ENCODE measurements around the gene NUP153.

The NUP153 gene

DNA sequence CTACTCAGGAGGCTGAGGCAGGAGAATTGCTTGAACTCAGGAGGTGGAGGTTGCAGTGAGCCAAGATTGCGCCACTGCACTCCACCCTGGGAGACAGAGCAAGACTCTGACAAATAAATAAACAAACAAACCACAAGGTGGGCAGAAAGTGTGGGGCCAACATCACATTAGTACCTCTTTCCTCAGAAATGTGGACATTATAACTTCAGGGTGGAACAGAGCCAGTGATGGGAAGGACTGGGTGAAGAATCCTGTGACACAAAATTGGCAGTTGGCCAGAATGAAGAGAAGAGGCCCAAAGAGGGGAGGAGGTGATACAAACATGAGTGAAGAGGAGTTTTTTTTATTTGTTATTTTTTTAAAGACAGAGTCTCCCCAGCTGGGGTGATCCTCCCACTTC lies 50.6 kb downstream of the NUP153 start:
- DNase-seq, result peak; percentile 6

DNA sequence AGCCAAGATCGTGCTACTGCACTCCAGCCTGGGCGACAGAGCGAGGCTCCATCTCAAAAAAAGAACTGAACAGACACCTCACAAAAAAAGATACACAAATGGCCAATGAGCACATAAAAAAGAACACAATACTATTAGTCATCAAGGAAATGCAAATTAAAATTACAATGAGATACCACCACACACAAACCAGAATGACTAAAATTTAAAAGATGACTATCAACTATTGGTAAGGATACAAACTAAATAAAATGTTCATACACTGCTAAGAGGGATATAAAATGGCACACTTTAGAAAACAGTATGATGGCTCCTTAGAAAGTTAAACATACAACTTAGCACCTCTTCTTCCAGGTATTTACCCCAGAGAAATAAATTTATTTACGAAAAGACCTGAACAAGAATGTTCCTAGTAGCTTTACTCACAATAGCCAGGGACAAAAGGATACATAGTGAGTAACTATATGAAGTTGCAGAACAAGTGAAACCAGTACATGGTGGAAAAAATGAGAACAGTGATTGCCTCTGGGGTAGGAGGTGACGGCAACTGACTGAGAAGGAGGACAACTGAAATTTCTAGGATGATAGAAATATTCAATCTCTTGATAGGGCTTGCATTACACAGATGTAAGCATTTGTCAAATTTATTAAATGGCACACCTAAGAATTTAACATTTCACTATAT lies 53.4 kb downstream of the NUP153 start:
- DNase-seq, result no peak

DNA sequence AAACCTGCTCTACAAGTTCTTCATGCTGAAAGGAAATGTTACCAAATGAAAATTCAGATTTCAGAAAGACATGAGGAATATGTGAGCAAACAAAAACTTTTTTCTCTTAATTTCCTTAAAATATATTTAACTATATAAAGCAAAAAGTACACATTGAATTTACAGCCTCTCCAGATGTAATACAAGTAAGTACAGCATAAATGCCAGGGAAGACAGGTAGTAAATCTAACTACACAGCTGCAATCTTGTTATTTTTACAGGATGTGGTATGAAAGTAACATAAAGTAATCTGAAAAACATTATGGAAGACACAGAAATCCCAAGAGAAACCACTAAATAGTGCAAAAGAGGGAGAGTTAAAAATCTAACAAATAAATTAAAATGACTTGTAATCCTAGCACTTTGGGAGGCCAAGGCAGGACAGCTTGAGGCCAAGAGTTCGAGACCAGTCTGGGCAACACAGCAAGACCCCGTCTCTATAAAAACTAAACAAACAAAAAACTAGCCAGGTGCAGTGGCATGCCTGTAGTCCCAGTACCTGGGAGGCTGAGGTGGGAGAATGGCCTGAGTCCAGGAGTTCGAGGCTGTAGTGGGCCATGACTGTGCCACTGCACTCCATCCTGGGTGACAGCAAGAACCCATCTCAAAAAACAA lies 55.9 kb downstream of the NUP153 start:
- no peak for DNase-seq

DNA sequence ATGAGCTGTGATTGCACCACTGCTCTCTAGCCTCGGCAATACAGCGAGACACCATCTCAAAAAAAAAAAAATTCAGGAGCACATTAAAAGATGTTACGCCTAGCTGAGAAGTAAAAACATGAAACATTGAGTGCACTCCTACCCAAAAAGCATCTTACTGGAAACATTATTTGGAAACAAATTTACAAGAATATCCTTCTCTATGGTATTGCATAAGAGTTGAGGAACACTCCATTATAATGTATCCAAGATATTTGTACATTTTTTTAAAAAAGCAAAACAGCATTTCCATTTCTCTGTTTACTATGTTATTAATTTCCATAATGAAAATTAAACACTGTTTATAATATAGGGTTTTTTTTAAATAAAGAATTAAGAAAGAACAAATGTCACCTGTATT lies 58.0 kb downstream of the NUP153 start:
- no peak for DNase-seq

DNA sequence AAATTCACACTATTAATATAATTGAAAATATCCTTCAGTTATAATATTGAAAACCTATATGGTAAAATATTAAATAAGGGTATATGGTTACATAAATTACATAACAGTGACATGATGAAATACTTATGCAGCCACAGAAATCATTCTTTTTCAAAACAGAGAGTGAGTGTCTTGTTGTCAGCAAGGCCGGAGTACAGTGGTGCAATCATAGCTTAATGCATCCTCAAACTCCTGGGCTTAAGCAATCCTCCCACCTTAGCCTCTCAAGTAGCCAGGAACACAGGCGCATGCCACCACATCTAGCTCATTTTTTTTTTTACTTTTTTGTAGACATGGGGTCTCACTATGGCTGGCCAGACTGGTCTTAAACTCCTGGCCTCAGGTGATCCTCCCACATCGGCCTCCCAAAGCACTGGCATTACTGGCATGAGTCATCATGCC lies 66.2 kb downstream of the NUP153 start:
- peak; percentile 40 for DNase-seq

DNA sequence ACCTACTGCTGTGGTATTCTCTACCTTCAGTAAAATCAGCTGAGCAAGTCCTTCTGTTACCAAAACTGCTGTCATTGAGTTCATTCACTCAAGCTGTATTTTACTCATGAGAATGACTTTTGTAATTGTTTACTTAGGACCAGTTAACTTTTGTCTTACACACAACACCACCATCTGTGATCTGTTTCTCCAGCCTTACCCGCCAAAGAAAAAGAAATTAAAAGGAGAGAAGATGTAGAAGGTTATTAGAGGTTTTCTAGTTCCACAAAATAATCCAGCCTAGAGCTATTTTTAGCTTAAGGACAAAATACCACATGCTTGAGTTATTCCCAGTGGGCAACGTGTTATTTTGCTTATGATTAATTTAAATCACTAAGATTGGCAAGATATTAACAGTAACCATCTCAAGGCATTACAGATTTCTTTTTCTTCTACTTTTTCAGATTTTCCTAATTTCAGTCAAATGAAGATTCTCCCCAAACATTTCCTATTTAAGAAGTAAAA lies 68.5 kb downstream of the NUP153 start:
- peak; percentile 3 for DNase-seq

DNA sequence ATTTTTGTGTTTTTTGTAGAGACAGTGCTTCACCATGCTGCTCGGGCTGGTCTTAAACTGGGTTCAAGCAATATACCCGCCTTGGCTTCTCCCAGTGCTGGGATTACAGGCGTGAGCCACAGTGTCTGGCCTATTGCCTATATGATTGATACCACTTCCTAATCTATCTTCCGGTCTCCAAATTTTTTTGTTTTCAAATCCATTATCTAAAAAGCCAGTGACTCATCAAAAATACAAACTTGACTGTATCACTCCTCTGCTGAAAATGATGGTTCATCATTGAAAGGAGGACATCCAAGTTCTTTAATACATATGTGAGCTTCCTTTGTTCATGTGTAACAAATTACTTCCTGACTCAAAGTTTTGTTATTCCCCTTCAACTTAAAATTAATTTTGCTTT lies 71.2 kb downstream of the NUP153 start:
- no peak for DNase-seq

DNA sequence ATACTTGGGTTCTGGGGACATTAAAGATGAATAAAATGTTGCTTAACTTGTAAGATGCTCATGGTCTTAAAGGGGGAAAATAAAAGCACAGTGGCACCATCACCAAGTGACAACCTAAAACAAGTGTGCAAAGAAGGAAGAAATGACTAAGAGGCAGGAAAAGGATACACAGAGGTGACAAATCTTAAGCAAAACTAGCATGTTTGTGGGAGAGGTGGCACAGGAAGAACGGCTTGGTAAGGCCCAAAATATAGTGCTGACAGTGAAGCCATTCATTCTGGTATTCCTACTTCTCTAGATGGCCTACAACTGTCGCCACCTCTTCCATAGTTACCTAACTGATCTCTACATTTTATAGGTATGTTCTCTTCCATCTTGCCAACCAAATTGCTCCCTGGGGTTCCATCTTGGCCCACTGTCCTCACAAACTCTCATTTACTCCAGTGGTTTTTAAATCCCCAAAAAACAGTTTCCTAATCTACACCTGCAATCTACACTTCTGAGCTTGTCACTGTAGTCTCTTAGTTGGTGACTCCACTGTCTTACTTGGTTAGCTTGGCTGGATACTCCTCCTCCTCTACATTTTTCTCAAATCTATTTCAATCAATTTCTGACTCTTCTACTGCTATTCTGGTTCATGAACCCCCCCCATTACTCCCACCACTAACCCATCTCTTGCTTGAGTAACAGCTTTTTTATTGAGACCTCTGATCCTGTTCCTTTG lies 73.1 kb downstream of the NUP153 start:
- no peak for DNase-seq

DNA sequence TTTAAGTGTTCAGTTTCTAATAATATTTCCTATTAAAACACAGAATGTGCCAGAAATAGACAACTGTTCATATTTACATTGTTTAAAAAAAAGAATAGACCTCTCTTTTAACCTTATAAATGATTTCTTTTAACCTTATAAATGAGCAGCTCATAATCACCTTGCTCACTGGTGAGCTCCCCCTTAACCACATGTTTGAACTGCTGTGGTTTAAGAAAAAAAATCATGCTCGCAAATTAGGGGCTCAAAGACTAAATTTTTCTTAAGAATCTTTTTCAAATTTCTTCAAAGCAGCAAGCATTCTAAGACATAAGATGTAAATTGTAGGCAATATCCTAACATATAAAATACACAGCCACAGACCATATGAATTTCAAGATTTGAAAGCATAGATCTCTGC lies 73.8 kb downstream of the NUP153 start:
- no peak for DNase-seq

DNA sequence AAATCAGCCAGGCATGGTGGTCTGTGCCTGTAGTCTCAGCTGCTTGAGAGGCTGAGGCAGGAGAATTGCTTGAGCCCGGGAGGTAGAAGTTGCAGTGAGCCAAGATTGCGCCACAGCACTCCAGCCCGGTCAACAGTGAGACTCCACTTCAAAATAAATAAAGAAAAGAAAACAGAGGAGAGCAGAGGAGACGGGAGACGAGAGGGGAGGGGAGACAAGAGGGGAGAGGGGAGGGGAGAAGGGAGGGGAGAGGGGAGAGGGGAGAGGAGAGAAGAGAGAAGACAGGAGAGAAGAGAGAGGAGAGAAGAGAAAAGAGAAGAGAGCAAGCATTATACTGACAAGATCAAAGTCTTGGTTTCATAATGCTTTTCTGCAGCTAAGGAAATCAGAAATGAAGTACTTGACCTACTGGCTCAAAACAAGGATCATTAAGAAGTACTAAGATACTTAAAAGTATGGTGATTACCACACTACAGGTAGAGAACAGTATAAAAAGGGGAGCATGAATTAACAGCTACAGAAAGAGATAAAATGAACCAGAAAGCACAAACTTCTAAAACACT lies 76.1 kb downstream of the NUP153 start:
- DNase-seq, result no peak

DNA sequence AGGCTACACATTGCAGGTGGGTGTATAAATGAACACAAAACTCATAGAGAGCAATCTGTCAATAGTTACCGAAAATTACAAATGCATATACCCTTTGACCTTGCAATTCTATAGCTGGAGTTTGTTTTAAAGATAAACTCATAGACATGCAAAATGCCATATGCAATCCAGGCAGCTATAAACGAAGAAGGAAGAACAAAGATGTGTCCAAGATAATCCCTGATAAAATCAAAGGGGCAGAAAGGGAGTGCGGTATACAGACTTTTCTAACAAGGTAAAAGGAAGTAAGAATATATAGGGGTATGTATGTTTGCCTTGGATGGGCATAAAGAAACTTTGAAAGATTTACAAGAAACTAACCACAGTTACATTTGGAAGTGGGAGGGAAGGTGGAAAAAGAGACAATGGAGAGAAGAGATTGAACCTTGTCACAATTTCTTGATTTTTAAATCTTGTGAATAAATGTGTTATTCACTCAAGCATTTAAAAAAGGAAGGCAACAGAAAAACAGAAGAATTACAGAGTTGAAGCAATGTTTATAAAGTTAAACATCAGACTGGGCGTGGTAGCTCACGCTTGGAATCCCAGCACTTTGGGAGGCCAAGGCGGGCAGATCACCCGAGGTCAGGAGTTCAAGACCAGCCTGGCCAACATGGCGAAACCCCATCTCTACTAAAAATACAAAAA lies 76.8 kb downstream of the NUP153 start:
- DNase-seq, result no peak

DNA sequence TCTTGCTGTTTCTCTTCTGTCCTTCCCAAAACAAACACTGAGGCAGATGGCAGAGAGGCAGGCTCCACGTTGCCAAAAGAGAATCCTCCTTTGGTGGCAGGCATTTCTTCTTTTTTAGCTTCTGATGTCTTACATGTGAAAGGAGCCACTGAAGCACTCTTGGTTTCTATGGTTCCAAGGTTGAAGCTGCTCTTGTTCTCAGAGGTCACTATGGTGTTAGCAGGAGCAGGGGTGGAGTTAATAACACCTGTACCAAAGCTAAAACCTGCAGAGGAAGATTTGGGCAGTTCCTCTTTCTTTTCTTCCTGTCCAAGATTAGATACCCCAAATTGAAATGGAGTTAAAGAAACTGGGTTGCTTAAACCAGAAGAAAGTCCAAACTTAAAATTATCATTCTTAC lies 77.9 kb downstream of the NUP153 start:
- no peak for DNase-seq

DNA sequence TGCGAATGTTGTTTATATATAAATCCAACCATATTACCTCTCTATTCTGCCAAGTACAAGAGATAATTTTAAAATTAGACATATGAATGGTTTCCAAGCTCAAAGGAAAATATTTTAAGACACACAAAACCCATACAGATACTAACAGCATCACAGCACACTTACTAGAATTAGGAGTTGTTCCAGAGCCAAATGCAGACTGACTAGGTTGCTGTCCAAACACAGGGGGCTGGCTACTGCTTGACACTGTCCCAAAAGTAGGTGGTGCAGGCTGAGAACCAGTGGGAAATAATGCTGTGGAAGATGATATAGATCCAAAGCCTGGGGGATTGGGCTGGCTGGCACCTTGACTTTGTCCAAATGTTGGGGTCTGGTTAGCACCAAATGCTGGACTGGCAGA lies 82.3 kb downstream of the NUP153 start:
- no peak for DNase-seq

DNA sequence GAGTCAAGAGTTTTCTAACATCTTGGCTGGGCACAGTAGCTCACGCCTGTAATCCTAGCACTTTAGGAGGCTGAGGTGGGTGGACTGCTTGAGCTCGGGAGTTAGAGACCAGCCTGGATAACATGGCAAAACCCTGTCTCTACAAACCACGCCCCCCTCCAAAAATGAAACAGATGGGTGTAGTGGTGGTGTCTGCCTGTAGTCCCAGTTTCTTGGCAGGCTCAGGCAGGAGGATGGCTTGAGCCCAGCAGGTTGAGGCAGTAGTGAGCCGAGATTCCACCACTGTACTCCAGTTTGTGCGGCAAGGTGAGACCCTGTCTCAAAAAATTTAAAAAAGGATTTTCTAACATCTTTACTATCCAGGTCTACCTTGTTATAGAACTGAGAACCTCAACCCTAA lies 84.6 kb downstream of the NUP153 start:
- no peak for DNase-seq

DNA sequence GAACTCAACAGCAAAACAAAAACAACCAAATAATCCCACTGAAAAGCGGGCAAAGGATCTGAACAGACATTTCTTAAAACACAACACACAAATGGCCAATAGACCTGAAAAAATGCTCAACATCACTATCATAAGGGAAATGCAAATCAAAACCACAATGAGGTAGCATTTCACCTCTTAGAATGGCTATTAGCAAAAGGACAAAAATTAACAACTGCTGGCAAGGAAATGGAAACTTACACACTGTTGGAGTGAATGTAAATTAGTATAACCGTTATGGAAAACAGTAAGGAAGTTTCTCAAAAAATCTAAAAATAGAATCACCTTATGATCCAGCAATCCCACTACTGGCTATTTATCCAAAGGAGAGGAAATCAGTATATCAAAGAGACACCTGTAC lies 85.7 kb downstream of the NUP153 start:
- no peak for DNase-seq

DNA sequence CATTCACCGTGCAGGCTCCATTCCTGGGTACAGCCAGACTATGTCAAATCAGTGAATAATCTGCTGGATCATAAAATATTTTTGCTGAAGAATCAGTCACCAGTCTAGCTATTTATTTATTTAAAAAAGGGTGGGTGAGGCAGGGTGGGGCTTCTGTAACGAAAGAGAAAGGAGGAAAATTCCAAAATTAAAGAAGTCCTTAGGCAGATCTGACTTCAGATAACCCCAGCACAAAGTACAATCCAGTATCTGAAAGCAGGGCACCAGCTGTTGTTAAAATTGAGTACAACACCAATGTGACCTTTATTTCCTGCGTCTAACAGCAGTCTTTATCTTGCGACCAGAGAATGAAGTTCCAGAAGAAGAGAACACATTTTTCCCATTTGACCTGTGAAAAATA lies 90.9 kb downstream of the NUP153 start:
- DNase-seq, result no peak

DNA sequence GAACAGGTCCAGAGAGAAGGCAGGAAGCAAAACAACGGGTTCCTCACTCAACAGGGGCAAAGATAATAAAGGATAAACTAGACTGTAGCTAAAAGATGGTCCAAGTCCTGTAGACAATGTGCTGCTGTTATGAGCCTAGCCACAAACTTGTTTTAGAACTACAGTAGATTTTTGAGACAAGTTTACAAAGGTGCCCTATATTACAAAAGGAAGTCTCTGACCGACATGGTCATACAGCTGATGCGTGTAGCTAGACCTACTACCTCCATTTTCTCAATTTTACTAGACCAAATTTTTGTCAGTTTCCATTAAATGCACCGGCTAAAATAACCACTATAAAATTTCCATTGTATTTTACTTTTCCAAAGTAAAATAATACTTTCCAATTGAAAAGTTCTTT lies 94.7 kb downstream of the NUP153 start:
- no peak for DNase-seq

DNA sequence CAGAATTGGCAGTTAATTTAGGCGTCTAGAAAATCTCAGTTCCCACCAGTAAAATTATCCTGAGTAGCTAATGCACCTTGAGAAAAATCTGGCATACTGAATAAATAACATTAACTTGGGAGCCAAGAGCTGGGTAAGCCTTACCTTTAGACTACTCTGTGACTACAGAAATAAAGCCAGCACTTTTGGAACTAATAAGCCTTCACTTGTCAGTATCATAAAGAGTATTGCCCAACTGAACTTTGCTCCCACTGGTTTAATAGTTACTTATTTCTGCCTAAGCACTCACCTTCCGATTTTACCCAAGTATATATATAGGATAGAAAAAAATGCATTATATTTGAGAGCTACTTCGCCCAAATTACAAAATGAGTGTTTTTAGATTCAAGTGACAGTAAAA lies 95.9 kb downstream of the NUP153 start:
- no peak for DNase-seq

DNA sequence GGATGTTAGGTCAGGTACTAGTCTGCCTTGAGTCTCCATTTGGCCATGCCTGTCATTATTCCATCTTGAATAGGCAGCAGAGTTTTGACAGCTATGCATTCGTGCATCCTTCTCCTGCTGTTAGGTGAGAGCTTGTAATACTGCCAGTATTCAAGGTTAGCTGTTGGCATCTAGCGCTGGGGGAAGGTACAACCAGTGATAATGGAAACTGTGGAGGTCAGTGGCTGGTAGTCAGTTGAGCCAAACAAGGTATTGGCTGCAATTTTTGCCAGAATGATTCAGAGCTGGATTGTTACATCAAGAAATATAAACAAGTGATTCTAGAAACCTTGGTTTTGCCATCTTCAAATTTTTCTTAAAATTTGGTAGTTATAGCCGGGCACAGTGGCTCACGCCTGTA lies 100.1 kb downstream of the NUP153 start:
- DNase-seq, result no peak

DNA sequence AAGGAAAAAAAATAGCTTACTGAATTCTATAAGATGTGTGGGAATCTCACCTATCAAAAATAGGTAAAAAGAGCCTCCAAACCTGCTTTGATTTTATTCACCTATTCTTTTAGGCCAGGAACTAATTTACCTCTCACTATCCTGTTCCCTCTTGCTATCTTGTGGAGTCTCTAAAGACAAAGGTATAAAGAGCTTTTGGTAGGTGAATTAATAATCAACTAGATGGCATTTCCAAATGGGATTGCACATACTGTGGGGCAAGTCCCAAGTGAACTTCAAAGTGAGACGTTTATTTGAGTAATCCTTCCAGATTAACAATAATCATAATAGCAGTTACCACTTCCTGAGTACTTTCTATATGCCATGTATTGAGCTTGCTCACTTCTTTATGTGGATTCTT lies 103.8 kb downstream of the NUP153 start:
- no peak for DNase-seq

DNA sequence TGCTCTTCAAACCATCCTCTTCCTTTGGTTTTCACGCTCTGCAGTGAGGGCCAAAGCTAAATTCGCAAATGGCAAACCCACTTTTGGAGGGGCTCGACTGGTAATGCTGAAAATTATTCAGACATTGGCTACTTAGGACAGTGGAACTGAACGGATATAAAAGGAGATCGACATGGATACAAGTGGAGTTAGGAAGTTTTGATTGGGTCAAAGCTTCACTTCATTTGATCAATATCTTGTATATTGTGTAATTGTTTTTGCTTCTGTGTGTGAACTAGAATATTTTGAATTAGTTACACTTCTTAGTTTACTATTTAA lies 105.4 kb downstream of the NUP153 start:
- no peak for DNase-seq

DNA sequence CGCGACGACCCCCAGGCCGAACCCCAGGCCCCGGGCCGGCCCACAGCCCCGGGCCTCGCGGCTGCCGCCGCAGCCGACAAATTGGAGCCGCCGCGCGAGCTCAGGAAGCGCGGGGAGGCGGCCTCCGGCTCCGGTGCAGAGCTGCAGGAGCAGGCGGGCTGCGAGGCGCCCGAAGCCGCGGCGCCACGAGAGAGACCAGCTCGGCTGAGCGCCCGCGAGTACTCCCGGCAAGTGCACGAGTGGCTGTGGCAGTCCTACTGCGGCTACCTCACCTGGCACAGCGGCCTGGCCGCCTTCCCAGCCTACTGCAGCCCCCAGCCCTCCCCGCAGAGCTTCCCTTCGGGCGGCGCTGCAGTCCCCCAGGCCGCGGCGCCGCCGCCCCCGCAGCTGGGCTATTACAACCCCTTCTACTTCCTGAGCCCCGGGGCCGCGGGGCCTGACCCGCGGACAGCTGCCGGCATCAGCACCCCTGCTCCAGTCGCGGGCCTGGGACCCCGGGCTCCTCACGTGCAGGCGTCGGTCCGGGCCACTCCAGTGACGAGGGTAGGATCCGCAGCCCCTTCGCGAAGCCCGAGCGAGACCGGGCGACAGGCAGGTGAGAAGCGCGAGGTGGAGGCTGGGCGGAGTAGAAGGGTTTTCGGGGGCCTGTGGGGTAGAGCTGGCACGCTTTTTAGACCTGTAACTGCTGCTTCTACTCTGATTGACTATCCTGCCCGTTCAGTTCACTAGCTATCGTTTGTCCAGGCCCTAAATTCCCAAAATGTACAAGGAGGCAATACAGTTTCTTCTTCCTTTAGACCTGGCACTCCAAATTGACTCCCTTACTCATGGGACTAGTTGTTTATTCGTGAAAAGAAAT lies 106.0 kb downstream of the NUP153 start:
- no peak for DNase-seq
